K562 (cell line): ENCODE results near the gene UPK2. TPM values are rescaled to one million over a fixed set of nuclear protein-coding genes. Genes with fewer than 3 reads are reported as not detected.

ENCODE experiments used
- CHCHD3 ChIP-seq: fragments of 250-450 bp; sonication (Bioruptor Pico); IDR thresholded peaks from 2 replicates; pipeline ENCODE4 v2.1.2; 2022; ENCODE audit warnings: mild to moderate bottlenecking
- CREBBP ChIP-seq: IDR thresholded peaks from one replicate; pipeline ENCODE4 v1.6.1; 2012; ENCODE audit warnings: low read depth, mild to moderate bottlenecking, control low read depth, inconsistent platforms, low read length
- FOXM1 ChIP-seq, 2 experiments: fragments of 450-650 bp in 1 of 2; sonication (generic) in 1 of 2; formaldehyde crosslinking in 1 of 2; IDR thresholded peaks; 2 replicates each; pipeline versions ENCODE4 v1.6.1 to v1.9.0; 2017 to 2022; ENCODE audit warnings: low read depth in 2 of 2, mild to moderate bottlenecking in 2 of 2, missing genetic modification reagents in 1 of 2, moderate library complexity in 1 of 2
- HNRNPH1 ChIP-seq: fragments of 200-400 bp; formaldehyde crosslinking; optimal IDR thresholded peaks from 2 replicates; pipeline ENCODE3; 2017; ENCODE audit warnings: low read depth, mild to moderate bottlenecking, low read length, moderate library complexity
- HSF4 ChIP-seq: fragments of 250-450 bp; sonication (Bioruptor Pico); IDR thresholded peaks from 2 replicates; pipeline ENCODE4 v2.1.2; 2022; ENCODE audit warnings: mild to moderate bottlenecking, moderate library complexity, borderline replicate concordance
- MTA2 ChIP-seq: fragments of 450-650 bp; IDR thresholded peaks from 2 replicates; pipeline ENCODE4 v1.6.1; 2016; ENCODE audit warnings: low read depth
- NFIC ChIP-seq: fragments of 450-650 bp; IDR thresholded peaks from 2 replicates; pipeline ENCODE4 v1.6.1; 2017; ENCODE audit warnings: mild to moderate bottlenecking, inconsistent platforms
- NR2C2 ChIP-seq, 2 experiments: fragments of 200-800 bp in 1 of 2; sonication (Bioruptor generic) in 1 of 2; sonication (generic) in 1 of 2; formaldehyde crosslinking in 1 of 2; IDR thresholded peaks; 2 replicates each; pipeline versions ENCODE4 v1.6.1 to v1.8.0; 2016 to 2022; ENCODE audit warnings: mild to moderate bottlenecking in 1 of 2, missing compliant biosample characterization in 1 of 2, missing genetic modification characterization in 1 of 2, missing genetic modification reagents in 1 of 2
- NRF1 ChIP-seq, 2 experiments: fragments of 450-650 bp; IDR thresholded peaks in 1 of 2; conservative IDR thresholded peaks in 1 of 2; 2 replicates each; pipeline ENCODE4 v1.6.1; 2014; ENCODE audit warnings: mild to moderate bottlenecking in 2 of 2
- POLR2H ChIP-seq: IDR thresholded peaks from 2 replicates; pipeline ENCODE4 v1.6.1; 2016; ENCODE audit warnings: missing genetic modification characterization, low read depth, mild to moderate bottlenecking, control low read depth, missing compliant biosample characterization, moderate library complexity
- PRMT5 ChIP-seq: sonication (generic); formaldehyde crosslinking; IDR thresholded peaks from 2 replicates; pipeline ENCODE4 v1.5.0; 2020; ENCODE audit warnings: missing genetic modification reagents
- TAL1 ChIP-seq: fragments of 450-650 bp; IDR thresholded peaks from 2 replicates; pipeline ENCODE4 v1.6.1; 2016; ENCODE audit warnings: mild to moderate bottlenecking
- UBTF ChIP-seq, 2 experiments: IDR thresholded peaks; 2 replicates each; pipeline ENCODE4 v1.6.1; 2012; ENCODE audit warnings: improper control_type of control experiment in 2 of 2, low read depth in 2 of 2, low read length in 2 of 2, borderline replicate concordance in 1 of 2
- polyA plus RNA-seq, 8 experiments: library from polyadenylated mRNA; depleted of rRNA in 4 of 8; stranded (reverse) in 5 of 8; unstranded in 3 of 8; fragments of >200 nt; fragmentation: Nextera tagmentation in 2 of 8; fragmentation: Illumina TruSeq in 1 of 8; extraction: Ambion mirVana in 2 of 8; extraction: Trizol in 1 of 8; gene quantifications; 2 replicates each; pipeline versions ENCODE4 v1.2.1 to v1.2.3, GENCODE V29; 2011 to 2014; ENCODE audit warnings: inconsistent platforms in 1 of 8, missing spikeins in 1 of 8
- total RNA-seq, 7 experiments: library from RNA; depleted of rRNA in 6 of 7; stranded (reverse); fragments of >200 nt in 6 of 7; fragmentation: Illumina TruSeq in 2 of 7; extraction: Trizol in 2 of 7; gene quantifications; 2 replicates each; pipeline versions ENCODE4 v1.2.1 to v1.2.3, GENCODE V29; 2011 to 2021; ENCODE audit warnings: low replicate concordance in 1 of 7
- TF ChIP-seq, protein P1 (sequence below), 2 experiments: fragments of 450-650 bp in 1 of 2; sonication (generic) in 1 of 2; formaldehyde crosslinking in 1 of 2; IDR thresholded peaks; 2 replicates each; pipeline versions ENCODE4 v1.7.1 to v1.9.0; 2016 to 2022; ENCODE audit warnings: inconsistent platforms in 1 of 2, mild to moderate bottlenecking in 1 of 2, missing genetic modification reagents in 1 of 2

Gene UPK2
- total and polyA plus RNA-seq, 9 of the 15 experiments (the other 6 are each of a cell fraction or from before 2014, with no cell fraction given), result not detected

DNA sequence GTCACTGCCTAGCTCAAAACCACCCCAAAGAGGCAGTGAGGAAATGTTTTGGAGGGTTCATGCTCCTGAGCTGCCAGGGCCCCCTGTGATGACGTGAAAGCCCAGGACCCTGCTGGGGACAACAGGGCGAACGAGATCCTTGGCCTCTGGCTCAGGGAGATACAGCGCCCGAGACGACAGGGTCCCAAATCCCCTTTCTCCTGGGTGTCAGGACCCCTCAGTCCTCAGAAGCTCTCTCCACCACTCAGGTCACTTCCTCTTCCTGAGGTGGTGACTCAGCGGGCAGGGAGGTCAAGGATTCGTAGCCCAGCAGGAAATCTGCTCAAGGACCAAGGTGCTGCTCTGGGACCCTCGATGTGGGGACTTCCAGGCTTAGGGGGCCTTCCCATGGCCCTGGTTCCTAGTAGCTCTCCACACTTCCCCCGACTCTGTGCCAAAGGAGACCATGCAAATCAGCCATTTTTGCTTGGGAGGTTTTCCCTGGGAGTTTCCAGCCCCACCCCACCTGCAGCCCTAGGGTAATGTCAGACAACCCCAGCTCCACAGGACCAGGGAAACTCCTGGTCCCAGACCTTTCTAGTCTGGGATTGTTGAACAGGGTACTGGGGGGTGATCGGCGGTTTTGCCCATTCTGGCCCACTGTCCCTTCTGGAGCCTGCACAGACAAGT, 43.2 kb upstream of the UPK2 start (continued):
- TF ChIP-seq NRF1 (conservative IDR thresholded peaks at IDR 0.05 in 1 of 2, IDR thresholded peaks at IDR 0.05 in 1 of 2) (0 out of 4 replicates have a peak, but pooled peaks of 1 of the 2 experiments have one; percentile 4), MTA2 (no peak), HNRNPH1 (no peak), CHCHD3 (no peak), UBTF (IDR thresholded peaks at IDR 0.05; ENCODE audit: borderline replicate concordance in 1 of 2, low read depth in 2 of 2, low read length in 2 of 2) (0 out of 4 replicates have a peak, but pooled peaks of 1 of the 2 experiments have one; percentile 7), POLR2H (no peak), TAL1 (no peak), NR2C2 (CRISPR knock-in tag; IDR thresholded peaks at IDR 0.05) (peak; percentile 57; the same call in 1 of the 2 replicates), NR2C2 (tag; IDR thresholded peaks at IDR 0.05) (peak; percentile 65), CREBBP (no peak), PRMT5 (no peak), NFIC (no peak), FOXM1 (IDR thresholded peaks at IDR 0.05; ENCODE audit: low read depth) (no peak), FOXM1 (CRISPR knock-in tag; IDR thresholded peaks at IDR 0.05; ENCODE audit: low read depth) (no peak), HSF4 (no peak)
- TF ChIP-seq, protein P1, sequence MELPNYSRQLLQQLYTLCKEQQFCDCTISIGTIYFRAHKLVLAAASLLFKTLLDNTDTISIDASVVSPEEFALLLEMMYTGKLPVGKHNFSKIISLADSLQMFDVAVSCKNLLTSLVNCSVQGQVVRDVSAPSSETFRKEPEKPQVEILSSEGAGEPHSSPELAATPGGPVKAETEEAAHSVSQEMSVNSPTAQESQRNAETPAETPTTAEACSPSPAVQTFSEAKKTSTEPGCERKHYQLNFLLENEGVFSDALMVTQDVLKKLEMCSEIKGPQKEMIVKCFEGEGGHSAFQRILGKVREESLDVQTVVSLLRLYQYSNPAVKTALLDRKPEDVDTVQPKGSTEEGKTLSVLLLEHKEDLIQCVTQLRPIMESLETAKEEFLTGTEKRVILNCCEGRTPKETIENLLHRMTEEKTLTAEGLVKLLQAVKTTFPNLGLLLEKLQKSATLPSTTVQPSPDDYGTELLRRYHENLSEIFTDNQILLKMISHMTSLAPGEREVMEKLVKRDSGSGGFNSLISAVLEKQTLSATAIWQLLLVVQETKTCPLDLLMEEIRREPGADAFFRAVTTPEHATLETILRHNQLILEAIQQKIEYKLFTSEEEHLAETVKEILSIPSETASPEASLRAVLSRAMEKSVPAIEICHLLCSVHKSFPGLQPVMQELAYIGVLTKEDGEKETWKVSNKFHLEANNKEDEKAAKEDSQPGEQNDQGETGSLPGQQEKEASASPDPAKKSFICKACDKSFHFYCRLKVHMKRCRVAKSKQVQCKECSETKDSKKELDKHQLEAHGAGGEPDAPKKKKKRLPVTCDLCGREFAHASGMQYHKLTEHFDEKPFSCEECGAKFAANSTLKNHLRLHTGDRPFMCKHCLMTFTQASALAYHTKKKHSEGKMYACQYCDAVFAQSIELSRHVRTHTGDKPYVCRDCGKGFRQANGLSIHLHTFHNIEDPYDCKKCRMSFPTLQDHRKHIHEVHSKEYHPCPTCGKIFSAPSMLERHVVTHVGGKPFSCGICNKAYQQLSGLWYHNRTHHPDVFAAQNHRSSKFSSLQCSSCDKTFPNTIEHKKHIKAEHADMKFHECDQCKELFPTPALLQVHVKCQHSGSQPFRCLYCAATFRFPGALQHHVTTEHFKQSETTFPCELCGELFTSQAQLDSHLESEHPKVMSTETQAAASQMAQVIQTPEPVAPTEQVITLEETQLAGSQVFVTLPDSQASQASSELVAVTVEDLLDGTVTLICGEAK (IDR thresholded peaks at IDR 0.05), result no peak
- TF ChIP-seq, protein P1 (CRISPR knock-in tag; IDR thresholded peaks at IDR 0.05), result no peak
